ENCODE measurements around the gene SLC66A2. TPM values are rescaled to one million over a fixed set of nuclear protein-coding genes. Genes with fewer than 3 reads are reported as not detected.

Gene SLC66A2
- total RNA-seq, 1 experiment from 2014 or later, result 13.0 TPM

DNA sequence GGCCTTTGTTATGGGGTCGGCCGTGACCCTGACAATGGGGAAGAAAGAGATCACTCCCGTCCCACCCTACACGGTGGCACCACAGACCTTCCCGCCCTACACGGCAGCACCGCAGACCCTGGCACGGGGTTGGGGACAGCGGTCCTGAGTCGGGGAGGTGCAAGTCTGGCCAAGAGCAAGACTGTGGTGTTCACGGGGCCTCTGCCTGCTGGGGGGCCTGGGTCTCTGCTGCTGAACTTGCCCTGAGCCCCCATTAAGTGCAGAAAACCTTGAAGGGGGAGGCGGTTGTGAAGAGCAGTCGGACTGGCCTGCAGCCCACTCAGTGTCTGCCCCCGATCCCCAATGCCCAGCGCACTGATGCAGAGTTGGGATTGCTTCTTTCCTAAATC lies 75.9 kb downstream of the SLC66A2 start:
- H2AFZ ChIP-seq (ENCODE audit: low read length), result no peak overlapping the region
- no peaks in the 10 kb centered on the region; the same call in 1 of the 2 replicates for H3K27me3 Mint-ChIP-seq (ENCODE audit: low read depth)
- no peaks in the 10 kb centered on the region for H4K20me1 ChIP-seq (ENCODE audit: control insufficient read depth, insufficient read depth, insufficient read length)
- H3K9ac ChIP-seq (ENCODE audit: extremely low read depth, insufficient read length, low read length), result no peak overlapping the region
- H3K27ac ChIP-seq (ENCODE audit: insufficient read length, low read depth, low read length), result no peak overlapping the region
- H2BK12ac ChIP-seq (ENCODE audit: insufficient read length, low read depth, low read length), result no peak overlapping the region
- no peaks in the 10 kb centered on the region for H3K79me2 ChIP-seq (ENCODE audit: insufficient read depth, low read length)
- no peak for DNase-seq
- H3K9me3 ChIP-seq (ENCODE audit: control insufficient read depth, low read depth, low read length), result no peaks in the 10 kb centered on the region
- H3K18ac ChIP-seq (ENCODE audit: insufficient read length, low read depth, low read length), result no peak overlapping the region
- no peak overlapping the region for H4K8ac ChIP-seq (replicated peaks; ENCODE audit: insufficient read length, low read depth, low read length)
- no peaks in the 10 kb centered on the region for H3K4me1 ChIP-seq (ENCODE audit: insufficient read depth, low read length)
- H3K27me3 ChIP-seq (ENCODE audit: insufficient read depth, low read length), result no peaks in the 10 kb centered on the region
- H2BK5ac ChIP-seq (ENCODE audit: insufficient read length, low read length), result no peak overlapping the region
- no peak overlapping the region for H3K4ac ChIP-seq (ENCODE audit: low read depth, low read length)
- H2BK120ac ChIP-seq (ENCODE audit: low read depth, low read length, poor library complexity, severe bottlenecking), result no peak overlapping the region
- H3K23me2 ChIP-seq (ENCODE audit: insufficient read length, low read depth, low read length, poor library complexity, severe bottlenecking), result no peaks in the 10 kb centered on the region
- no peak overlapping the region for H2AK5ac ChIP-seq (ENCODE audit: insufficient read length, low read length)
- no peaks in the 10 kb centered on the region for H3K36me3 Mint-ChIP-seq (ENCODE audit: insufficient read depth in 1 of 3, low read depth in 3 of 3)
- H2BK15ac ChIP-seq (ENCODE audit: low read depth, low read length), result no peak overlapping the region
- H3K27ac Mint-ChIP-seq, result peak overlapping the region in 1 of 3 experiments; percentile 44; a peak in 1 of 7 replicates
- no peak overlapping the region for H3T11ph ChIP-seq (ENCODE audit: low read length)
- no peak overlapping the region for H3K4me3 Mint-ChIP-seq
- H3K79me1 ChIP-seq (ENCODE audit: insufficient read depth, low read depth, low read length, poor library complexity, severe bottlenecking), result no peaks in the 10 kb centered on the region
- H2BK20ac ChIP-seq (ENCODE audit: low read depth, low read length, poor library complexity, severe bottlenecking), result no peak overlapping the region
- no peak overlapping the region for H3K14ac ChIP-seq (ENCODE audit: insufficient read depth, low read length)
- no peak overlapping the region for H3K23ac ChIP-seq (ENCODE audit: insufficient read length, low read depth, low read length)
- H3K9me3 Mint-ChIP-seq, result no peaks in the 10 kb centered on the region
- no peak overlapping the region for H4K91ac ChIP-seq (ENCODE audit: insufficient read length, low read depth, low read length)
- TF ChIP-seq, protein P1, sequence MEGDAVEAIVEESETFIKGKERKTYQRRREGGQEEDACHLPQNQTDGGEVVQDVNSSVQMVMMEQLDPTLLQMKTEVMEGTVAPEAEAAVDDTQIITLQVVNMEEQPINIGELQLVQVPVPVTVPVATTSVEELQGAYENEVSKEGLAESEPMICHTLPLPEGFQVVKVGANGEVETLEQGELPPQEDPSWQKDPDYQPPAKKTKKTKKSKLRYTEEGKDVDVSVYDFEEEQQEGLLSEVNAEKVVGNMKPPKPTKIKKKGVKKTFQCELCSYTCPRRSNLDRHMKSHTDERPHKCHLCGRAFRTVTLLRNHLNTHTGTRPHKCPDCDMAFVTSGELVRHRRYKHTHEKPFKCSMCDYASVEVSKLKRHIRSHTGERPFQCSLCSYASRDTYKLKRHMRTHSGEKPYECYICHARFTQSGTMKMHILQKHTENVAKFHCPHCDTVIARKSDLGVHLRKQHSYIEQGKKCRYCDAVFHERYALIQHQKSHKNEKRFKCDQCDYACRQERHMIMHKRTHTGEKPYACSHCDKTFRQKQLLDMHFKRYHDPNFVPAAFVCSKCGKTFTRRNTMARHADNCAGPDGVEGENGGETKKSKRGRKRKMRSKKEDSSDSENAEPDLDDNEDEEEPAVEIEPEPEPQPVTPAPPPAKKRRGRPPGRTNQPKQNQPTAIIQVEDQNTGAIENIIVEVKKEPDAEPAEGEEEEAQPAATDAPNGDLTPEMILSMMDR (conservative IDR thresholded peaks at IDR 0.05), result no peak
- no peak overlapping the region for H4K5ac ChIP-seq (ENCODE audit: insufficient read length, low read depth, low read length)
- WGBS (ENCODE audit: extremely low coverage, insufficient read length, low lambda C conversion rate), result no CpG with 5 or more reads among the region's 15 CpGs
- H3K4me2 ChIP-seq (ENCODE audit: insufficient read depth, insufficient read length, low read length), result no peak overlapping the region
- peaks cover 0 to 16% of the 10 kb centered on the region in 2 experiments; a peak in 2 of 4 replicates for H3K4me1 Mint-ChIP-seq
- no peak overlapping the region for H3K56ac ChIP-seq (ENCODE audit: insufficient read length, low read depth, low read length)
